Mucosa of rectum (tissue), 2 donors: ENCODE data around the gene MCL1.

ENCODE experiments used
- H3K27ac ChIP-seq, 2 donors: one replicate each; pipeline ENCODE4 v1.7.0; 2013; ENCODE audit warnings: inconsistent platforms in 2 of 2, low read depth in 2 of 2, low read length in 2 of 2
- H3K27me3 ChIP-seq, 2 donors: one replicate each; pipeline ENCODE4 v1.7.0; 2013; ENCODE audit warnings: low read length in 2 of 2; ENCODE audit not compliant: control insufficient read depth in 2 of 2, insufficient read depth in 2 of 2
- H3K36me3 ChIP-seq, 2 donors: one replicate each; pipeline ENCODE4 v1.7.0; 2013; ENCODE audit warnings: low read length in 2 of 2; ENCODE audit not compliant: control insufficient read depth in 2 of 2, insufficient read depth in 2 of 2
- H3K4me1 ChIP-seq, 2 donors: one replicate each; pipeline ENCODE4 v1.7.0; 2013; ENCODE audit warnings: low read length in 2 of 2, mild to moderate bottlenecking in 1 of 2; ENCODE audit not compliant: control insufficient read depth in 2 of 2, insufficient read depth in 2 of 2
- H3K4me3 ChIP-seq, 2 donors: one replicate each; pipeline ENCODE4 v1.7.0; 2013; ENCODE audit warnings: low read length in 2 of 2
- H3K9ac ChIP-seq, 2 donors: one replicate each; pipeline ENCODE4 v1.7.0; 2013; ENCODE audit warnings: low read length in 2 of 2, low read depth in 1 of 2, mild to moderate bottlenecking in 1 of 2
- H3K9me3 ChIP-seq, 2 donors: one replicate each; pipeline ENCODE4 v1.7.0; 2013; ENCODE audit warnings: low read length in 2 of 2; ENCODE audit not compliant: control insufficient read depth in 2 of 2
- donor health status: healthy.
- donor health status: Normal muscosa, but diverticular disease.

MCL1 gene

GRCh38 chr1:150579945-150580642 is 684 bp upstream of the MCL1 start:
- Histone ChIP-seq H3K4me1 (peaks cover 19 to 29% of the 10 kb centered on the region in 2 donors), H3K9me3 (no peaks in the 10 kb centered on the region), H3K4me3 (peak overlapping the region; percentile 73 to 83), H3K9ac (peak overlapping the region; percentile 88 to 95), H3K27ac (peak overlapping the region; percentile 96 to 97), H3K36me3 (peaks cover 24 to 26% of the 10 kb centered on the region in 2 donors), H3K27me3 (no peaks in the 10 kb centered on the region)

GRCh38 chr1:150578272-150579109 is 919 bp downstream of the MCL1 start:
- H3K9me3 ChIP-seq: no peaks in the 10 kb centered on the region
- H3K36me3 ChIP-seq: peaks cover 36 to 37% of the 10 kb centered on the region in 2 donors
- H3K9ac ChIP-seq: peak overlapping the region; percentile 93 to 100
- H3K4me3 ChIP-seq: peak overlapping the region; percentile 84 to 94
- H3K27me3 ChIP-seq: no peaks in the 10 kb centered on the region
- H3K27ac ChIP-seq: peak overlapping the region; percentile 95 to 96
- peaks cover 29 to 40% of the 10 kb centered on the region in 2 donors for H3K4me1 ChIP-seq

GRCh38 chr1:150577557-150578271 is 1.7 kb downstream of the MCL1 start:
- peaks cover 36 to 48% of the 10 kb centered on the region in 2 donors for H3K4me1 ChIP-seq

GRCh38 chr1:150576794-150577556 is 2.4 kb downstream of the MCL1 start:
- H3K9me3 ChIP-seq: no peaks in the 10 kb centered on the region
- H3K27ac ChIP-seq: peak overlapping the region; percentile 95 to 96
- no peaks in the 10 kb centered on the region for H3K27me3 ChIP-seq
- peak overlapping the region; percentile 84 to 94 for H3K4me3 ChIP-seq
- H3K4me1 ChIP-seq: peaks cover 37 to 43% of the 10 kb centered on the region in 2 donors
- H3K36me3 ChIP-seq: peaks cover 45% of the 10 kb centered on the region in 2 donors
- H3K9ac ChIP-seq: peak overlapping the region; percentile 93 to 100

More at GRCh38 chr1:150577557-150578271, 1.7 kb downstream of the MCL1 start:
- Histone ChIP-seq H3K27ac (peak overlapping the region; percentile 95 to 96), H3K36me3 (peaks cover 42 to 45% of the 10 kb centered on the region in 2 donors), H3K4me3 (peak overlapping the region; percentile 84 to 94), H3K27me3 (no peaks in the 10 kb centered on the region), H3K9me3 (no peaks in the 10 kb centered on the region), H3K9ac (peak overlapping the region; percentile 93 to 100)

- H3K27ac ChIP-seq: peak overlapping the region; percentile 75 to 95
- peak overlapping the region; percentile 93 to 100 for H3K9ac ChIP-seq
- H3K9me3 ChIP-seq: no peaks in the 10 kb centered on the region
- H3K27me3 ChIP-seq: no peaks in the 10 kb centered on the region
- peak overlapping the region; percentile 84 to 94 for H3K4me3 ChIP-seq
- H3K36me3 ChIP-seq: peaks cover 45% of the 10 kb centered on the region in 2 donors
- H3K4me1 ChIP-seq: peaks cover 39 to 43% of the 10 kb centered on the region in 2 donors
Observed at GRCh38 chr1:150576367-150576711, 3.1 kb downstream of the MCL1 start.

GRCh38 chr1:150575518-150576366 is 3.7 kb downstream of the MCL1 start:
- H3K4me3 ChIP-seq: peak overlapping the region; percentile 84 to 94
- peaks cover 43 to 44% of the 10 kb centered on the region in 2 donors for H3K4me1 ChIP-seq
- H3K27ac ChIP-seq: peak overlapping the region; percentile 75 to 95
- peaks cover 45 to 48% of the 10 kb centered on the region in 2 donors for H3K36me3 ChIP-seq
- H3K27me3 ChIP-seq: no peaks in the 10 kb centered on the region
- no peaks in the 10 kb centered on the region for H3K9me3 ChIP-seq
- H3K9ac ChIP-seq: peak overlapping the region; percentile 93 to 100

- Histone ChIP-seq H3K9ac (peak overlapping the region; percentile 93 to 100), H3K27me3 (no peaks in the 10 kb centered on the region), H3K36me3 (peaks cover 49 to 52% of the 10 kb centered on the region in 2 donors), H3K9me3 (no peaks in the 10 kb centered on the region), H3K4me3 (peak overlapping the region; percentile 84 to 94), H3K4me1 (peaks cover 38 to 40% of the 10 kb centered on the region in 2 donors), H3K27ac (peak overlapping the region; percentile 75 to 95)
Observed at GRCh38 chr1:150575072-150575489, 4.3 kb downstream of the MCL1 start.

- Histone ChIP-seq H3K27ac (peak overlapping the region; percentile 75 to 95), H3K4me3 (peak overlapping the region; percentile 84 to 94), H3K9me3 (no peaks in the 10 kb centered on the region), H3K9ac (peak overlapping the region; percentile 28 to 60), H3K27me3 (no peaks in the 10 kb centered on the region), H3K36me3 (peaks cover 55 to 58% of the 10 kb centered on the region in 2 donors), H3K4me1 (peaks cover 40 to 44% of the 10 kb centered on the region in 2 donors)
Observed at GRCh38 chr1:150574260-150575071, 4.9 kb downstream of the MCL1 start.
